H1 (cell line): ENCODE results near the gene PNCK. TPM values are rescaled to one million over a fixed set of nuclear protein-coding genes. Genes with fewer than 3 reads are reported as not detected.
A peak's percentile ranks its signal among the peaks of the same experiment; 100 is the strongest.

ENCODE experiments used
- CTCF ChIA-PET: fragments of 300-600 bp; sonication (Branson Sonifier 250); formaldehyde crosslinking; loops from one replicate; lab custom pipeline; 2021; ENCODE audit not compliant: partially characterized antibody; lab: Charles Lee
- POLR2A ChIA-PET: fragments of 300-600 bp; sonication (Branson Sonifier 250); formaldehyde crosslinking; loops from one replicate; lab custom pipeline; 2021; ENCODE audit warnings: inconsistent platforms; ENCODE audit not compliant: partially characterized antibody; lab: Charles Lee
- DNase-seq, 2 experiments: peaks; one replicate each; pipeline versions ENCODE4 v3.0.0 to v3.0.0-alpha.2; 2010 to 2022; ENCODE audit warnings: low spot score in 2 of 2, low read depth in 1 of 2, mixed read lengths in 1 of 2
- FAIRE-seq: peaks from 2 replicates; lab custom pipeline; 2011; peaks lifted over from hg19 to GRCh38; lab: Jason Lieb, UNC
- H2AFZ ChIP-seq: 2 replicates; pipeline ENCODE4 v1.8.1; 2012; ENCODE audit warnings: low read length, inconsistent platforms
- H2AK5ac ChIP-seq: 2 replicates; pipeline ENCODE4 v1.6.1; 2013; ENCODE audit warnings: low read depth, low read length
- H2BK120ac ChIP-seq: replicated peaks from 2 replicates; pipeline ENCODE3; 2013; ENCODE audit warnings: low read depth, low read length, inconsistent platforms
- H2BK12ac ChIP-seq: 2 replicates; pipeline ENCODE4 v1.6.1; 2013; ENCODE audit warnings: low read depth, low read length
- H2BK15ac ChIP-seq: 2 replicates; pipeline ENCODE4 v1.6.1; 2013; ENCODE audit warnings: low read length
- H2BK20ac ChIP-seq: 2 replicates; pipeline ENCODE4 v1.6.1; 2013; ENCODE audit warnings: low read length
- H2BK5ac ChIP-seq: 2 replicates; pipeline ENCODE4 v1.6.1; 2013; ENCODE audit warnings: low read depth, low read length
- H3K14ac ChIP-seq: 2 replicates; pipeline ENCODE4 v1.6.1; 2013; ENCODE audit warnings: inconsistent platforms; ENCODE audit not compliant: insufficient read length
- H3K18ac ChIP-seq: 2 replicates; pipeline ENCODE4 v1.6.1; 2013; ENCODE audit warnings: low read length; ENCODE audit errors: extremely low read depth
- H3K23ac ChIP-seq: 2 replicates; pipeline ENCODE4 v1.6.1; 2013; ENCODE audit warnings: inconsistent platforms; ENCODE audit not compliant: insufficient read length
- H3K23me2 ChIP-seq: 2 replicates; pipeline ENCODE4 v1.6.1; 2013; ENCODE audit warnings: low read depth, low read length
- H3K27ac ChIP-seq: 2 replicates; pipeline ENCODE4 v1.6.1; 2011; ENCODE audit warnings: low read depth, low read length, inconsistent platforms
- H3K27me3 ChIP-seq, 4 experiments: replicated peaks in 1 of 4; 1 replicate in 1 of 4; 2 replicates in 3 of 4; pipeline versions ENCODE4 v1.6.1 to v1.8.1; 2011 to 2013; ENCODE audit warnings: low read length in 3 of 4, mild to moderate bottlenecking in 3 of 4, inconsistent platforms in 2 of 4, mixed read lengths in 2 of 4, moderate library complexity in 1 of 4; ENCODE audit not compliant: control insufficient read depth in 3 of 4, insufficient read depth in 3 of 4; ENCODE audit errors: extremely low read depth in 1 of 4
- H3K36me3 ChIP-seq, 4 experiments: 2 replicates each; pipeline versions ENCODE4 v1.6.1 to v1.8.1; 2011 to 2013; ENCODE audit warnings: mild to moderate bottlenecking in 4 of 4, low read length in 3 of 4, moderate library complexity in 2 of 4, control low read depth in 1 of 4, inconsistent platforms in 1 of 4; ENCODE audit not compliant: insufficient read depth in 4 of 4, control insufficient read depth in 2 of 4
- H3K4ac ChIP-seq: replicated peaks from 2 replicates; pipeline ENCODE3; 2013; ENCODE audit warnings: low read length, low read depth, mixed read lengths, inconsistent platforms; ENCODE audit not compliant: insufficient read length
- H3K4me1 ChIP-seq, 4 experiments: replicated peaks in 1 of 4; 1 replicate in 1 of 4; 2 replicates in 3 of 4; pipeline versions ENCODE4 v1.6.1 to v1.8.1; 2011 to 2013; ENCODE audit warnings: low read length in 3 of 4, inconsistent platforms in 2 of 4, mixed read lengths in 1 of 4; ENCODE audit not compliant: insufficient read depth in 4 of 4, control insufficient read depth in 3 of 4
- H3K4me2 ChIP-seq, 2 experiments: 2 replicates each; pipeline versions ENCODE4 v1.6.1 to v1.8.1; 2011 to 2013; ENCODE audit warnings: low read depth in 2 of 2, low read length in 2 of 2, control low read depth in 1 of 2, inconsistent platforms in 1 of 2, mild to moderate bottlenecking in 1 of 2; ENCODE audit not compliant: insufficient read depth in 1 of 2
- H3K4me3 ChIP-seq, 4 experiments: fragments of 200-600, 300-600 bp in 1 of 4; sonication (generic), shearing (Covaris generic), sonication (Bioruptor Twin) in 1 of 4; 2 replicates each; pipeline versions ENCODE4 v1.5.1 to v1.8.1; 2011 to 2016; ENCODE audit warnings: low read length in 4 of 4, low read depth in 3 of 4, control low read depth in 2 of 4, inconsistent platforms in 2 of 4, mild to moderate bottlenecking in 2 of 4, mixed read lengths in 1 of 4, moderate library complexity in 1 of 4; ENCODE audit not compliant: insufficient read depth in 2 of 4; ENCODE audit errors: extremely low read depth in 1 of 4
- H3K56ac ChIP-seq: replicated peaks from 2 replicates; pipeline ENCODE3; 2013; ENCODE audit warnings: low read depth, mild to moderate bottlenecking, mixed read lengths, low read length, inconsistent platforms; ENCODE audit not compliant: insufficient read length
- H3K79me1 ChIP-seq: 2 replicates; pipeline ENCODE4 v1.6.1; 2013; ENCODE audit warnings: low read depth, low read length, control low read depth
- H3K79me2 ChIP-seq, 2 experiments: 2 replicates each; pipeline versions ENCODE4 v1.6.1 to v1.8.1; 2012 to 2013; ENCODE audit warnings: low read length in 2 of 2, mild to moderate bottlenecking in 2 of 2, inconsistent platforms in 1 of 2; ENCODE audit not compliant: insufficient read depth in 2 of 2, control insufficient read depth in 1 of 2
- H3K9ac ChIP-seq, 4 experiments: replicated peaks in 1 of 4; 1 replicate in 1 of 4; 2 replicates in 3 of 4; pipeline versions ENCODE4 v1.6.1 to v1.8.1; 2011 to 2013; ENCODE audit warnings: low read depth in 3 of 4, low read length in 3 of 4, control low read depth in 2 of 4, mild to moderate bottlenecking in 2 of 4, moderate library complexity in 2 of 4, inconsistent platforms in 1 of 4; ENCODE audit errors: extremely low read depth in 1 of 4
- H3K9me3 ChIP-seq, 2 experiments: 2 replicates each; pipeline versions ENCODE4 v1.6.1 to v1.8.1; 2012 to 2013; ENCODE audit warnings: mild to moderate bottlenecking in 2 of 2, moderate library complexity in 2 of 2, control low read depth in 1 of 2, inconsistent platforms in 1 of 2, low read depth in 1 of 2, low read length in 1 of 2, mixed read lengths in 1 of 2; ENCODE audit not compliant: insufficient read depth in 2 of 2
- H4K20me1 ChIP-seq, 2 experiments: replicated peaks in 1 of 2; 2 replicates each; pipeline versions ENCODE3 to v1.8.1; 2011 to 2013; ENCODE audit warnings: inconsistent platforms in 2 of 2, low read length in 2 of 2, mild to moderate bottlenecking in 1 of 2; ENCODE audit not compliant: insufficient read depth in 2 of 2, control insufficient read depth in 1 of 2
- H4K5ac ChIP-seq: 2 replicates; pipeline ENCODE4 v1.6.1; 2013; ENCODE audit warnings: low read length, low read depth, mixed read lengths, inconsistent platforms; ENCODE audit not compliant: insufficient read length
- H4K8ac ChIP-seq: 2 replicates; pipeline ENCODE4 v1.8.0; 2013; ENCODE audit warnings: mild to moderate bottlenecking, moderate library complexity, low read length, inconsistent platforms; ENCODE audit not compliant: insufficient read depth; ENCODE audit errors: extremely low read depth
- H4K91ac ChIP-seq: replicated peaks from 2 replicates; pipeline ENCODE3; 2013; ENCODE audit warnings: low read length, mixed read lengths, inconsistent platforms; ENCODE audit not compliant: insufficient read length
- ATF2 ChIP-seq: IDR thresholded peaks from 2 replicates; pipeline ENCODE4 v1.6.1; 2012; ENCODE audit warnings: low read length, inconsistent platforms
- CTBP2 ChIP-seq: IDR thresholded peaks from 2 replicates; pipeline ENCODE4 v1.7.0; 2011; ENCODE audit warnings: borderline replicate concordance, mild to moderate bottlenecking, moderate library complexity, mixed read lengths, low read length; ENCODE audit not compliant: insufficient read depth, insufficient read length
- CTCF ChIP-seq, 3 experiments: IDR thresholded peaks; 1 replicate in 2 of 3; 2 replicates in 1 of 3; pipeline versions ENCODE4 v1.5.1 to v1.6.1; 2011; ENCODE audit warnings: low read length in 3 of 3, mild to moderate bottlenecking in 3 of 3, inconsistent platforms in 2 of 3, low read depth in 1 of 3, moderate library complexity in 1 of 3; ENCODE audit not compliant: insufficient read depth in 1 of 3; ENCODE audit errors: control extremely low read depth in 1 of 3
- JUND ChIP-seq: IDR thresholded peaks from 2 replicates; pipeline ENCODE4 v1.6.1; 2011; ENCODE audit warnings: mild to moderate bottlenecking, improper control_type of control experiment, low read length
- SIRT6 ChIP-seq: IDR thresholded peaks from one replicate; pipeline ENCODE4 v1.7.1; 2012; ENCODE audit warnings: low read length, inconsistent platforms
- WGBS, 2 experiments: shearing (Covaris generic) in 1 of 2; methylation state at CpG; one replicate each; pipeline versions ENCODE4 v1.1.6 to v1.1.7; 2013 to 2015; ENCODE audit warnings: low lambda C conversion rate in 2 of 2, mixed read lengths in 2 of 2, inconsistent platforms in 1 of 2, low coverage in 1 of 2, missing lambda C conversion rate in 1 of 2; ENCODE audit not compliant: insufficient replicate concordance in 2 of 2, insufficient coverage in 1 of 2, insufficient read length in 1 of 2; ENCODE audit errors: extremely low coverage in 1 of 2, missing lambda C conversion rate in 1 of 2; 5-methylcytosine and 5-hydroxymethylcytosine counted together
- polyA plus RNA-seq, 7 experiments: library from polyadenylated mRNA; depleted of rRNA in 3 of 7; stranded (reverse) in 5 of 7; unstranded in 2 of 7; fragments of >200 nt in 5 of 7; fragments of 200-250 nt in 2 of 7; gene quantifications; 1 replicate in 5 of 7; 2 replicates in 1 of 7; 4 replicates in 1 of 7; pipeline versions ENCODE4 v1.2.1 to v1.2.3, GENCODE V29; 2011 to 2013; ENCODE audit warnings: missing spikeins in 2 of 7, mixed read lengths in 2 of 7
- total RNA-seq: library from RNA; stranded (reverse); fragmentation: NEBNext Ultra II Directional; extraction: Animal tissue kit (Norgen Biotek cat#: 25700); gene quantifications from 2 replicates; pipeline ENCODE4 v1.2.1, GENCODE V29; 2021

Gene PNCK
- total and polyA plus RNA-seq, 2 of the 8 experiments (the other 6 are each of a cell fraction or from before 2014, with no cell fraction given) = 6.2 to 6.3 TPM

GRCh38 chrX:153685156-153685536, 11.5 kb upstream of the PNCK start:
- Histone ChIP-seq H3K18ac (peak overlapping the region; percentile 32; the same call in 1 of the 2 replicates), H3K27ac (peak overlapping the region; percentile 73; the same call in 1 of the 2 replicates), H3K4me1 (peaks cover 0 to 24% (median 11%) of the 10 kb centered on the region in 4 experiments; a peak in 6 of 7 replicates), H3K36me3 (peaks cover 0 to 4% (median 0%) of the 10 kb centered on the region in 4 experiments; a peak in 1 of 8 replicates), H3K79me1 (no peaks in the 10 kb centered on the region; the same call in 1 of the 2 replicates), H2BK120ac (no peak overlapping the region), H3K79me2 (peaks cover 0 to 11% of the 10 kb centered on the region in 2 experiments; a peak in 3 of 4 replicates), H3K14ac (no peak overlapping the region), H3K27me3 (no peaks in the 10 kb centered on the region), H3K23ac (no peak overlapping the region), H3K9me3 (peaks cover 4 to 5% of the 10 kb centered on the region in 2 experiments; a peak in 2 of 4 replicates), H3K4ac (no peak overlapping the region), H2BK20ac (no peak overlapping the region), H4K20me1 (peaks cover 2 to 3% of the 10 kb centered on the region in 2 experiments), H4K5ac (peak overlapping the region; percentile 66), H3K4me3 (peak overlapping the region in 1 of 4 experiments; percentile 48; a peak in 3 of 8 replicates), H2AK5ac (no peak overlapping the region), H3K9ac (peak overlapping the region in 2 of 4 experiments; percentile 8 to 30; a peak in 2 of 7 replicates)
- CTCF ChIA-PET = interaction anchor here (1.1 to 2.9 kb wide), 6 partner anchors 10 to 117 kb away, joined by 3 to 24 read pairs (median 8); no protein-coding TSS in a partner anchor
- no peak for FAIRE-seq
- no peak for DNase-seq
- no peak for TF ChIP-seq CTBP2
- no peak for TF ChIP-seq ATF2
- no peak for TF ChIP-seq SIRT6
- TF ChIP-seq JUND = no peak
- TF ChIP-seq CTCF (IDR thresholded peaks at IDR 0.05; ENCODE audit: control extremely low read depth in 1 of 3, insufficient read depth in 1 of 3, low read depth in 1 of 3, low read length in 3 of 3) = no peak
- TF ChIP-seq, all 59 proteins: peak for 0
- Histone ChIP-seq H2AFZ (no peak overlapping the region), H3K4me2 (peak overlapping the region; percentile 45 to 57), H2BK12ac (no peak overlapping the region), H3K56ac (peak overlapping the region; percentile 30), H2BK15ac (no peak overlapping the region), H2BK5ac (peak overlapping the region; percentile 78; the same call in 1 of the 2 replicates), H3K23me2 (no peaks in the 10 kb centered on the region), H4K8ac (peak overlapping the region; percentile 85; the same call in 1 of the 2 replicates), H4K91ac (peak overlapping the region; percentile 91)
- WGBS, 2 experiments = 10% methylated on average over 8 of the region's 21 CpGs; no CpG with 5 or more reads in 1 of the 2 experiments
- POLR2A ChIA-PET = interaction anchor here (0.9 to 1.5 kb wide), 5 partner anchors 9 to 240 kb away, joined by 3 to 4 read pairs (median 4); partner anchors contain the start of gene ARHGAP4
